OCI-LY7 (cell line): ENCODE measurements around the gene TANC1. TPM values are rescaled to one million over a fixed set of nuclear protein-coding genes. Genes with fewer than 3 reads are reported as not detected.

Experiments used
- BruUV-seq: library from RNA; stranded (reverse); fragments of 400-500 nt; replicated peaks from 2 replicates; lab custom pipeline; 2021; lab: Mats Ljungman, UMichigan
- CTCF ChIA-PET: fragments of 300-600 bp; sonication (Branson Sonifier 250); formaldehyde crosslinking; loops from one replicate; lab custom pipeline; 2022; ENCODE audit warnings: antibody characterized with exemption; ENCODE audit not compliant: unreplicated experiment; lab: Charles Lee
- POLR2A ChIA-PET: fragments of 300-600 bp; sonication (Branson Sonifier 250); formaldehyde crosslinking; loops from one replicate; lab custom pipeline; 2022; ENCODE audit warnings: antibody characterized with exemption; lab: Charles Lee
- DNase-seq: peaks from one replicate; pipeline ENCODE4 v3.0.0-alpha.2; 2015; ENCODE audit warnings: low spot score
- H2AFZ ChIP-seq: fragments of 200-600 bp; sonication (generic), shearing (Covaris generic); 2 replicates; pipeline ENCODE4 v1.6.1; 2014; ENCODE audit warnings: mild to moderate bottlenecking, antibody characterized with exemption, low read length, moderate library complexity
- H3K27ac ChIP-seq: fragments of 200-600 bp; sonication (generic); 2 replicates; pipeline ENCODE4 v1.5.1; 2014; ENCODE audit warnings: mixed run types, low read depth, mild to moderate bottlenecking, moderate library complexity, low read length, inconsistent platforms; ENCODE audit not compliant: poor library complexity, severe bottlenecking
- H3K36me3 ChIP-seq: fragments of 200-600 bp; sonication (generic); 2 replicates; pipeline ENCODE4 v1.6.1; 2014; ENCODE audit warnings: mild to moderate bottlenecking, antibody characterized with exemption, low read length, moderate library complexity, mixed read lengths; ENCODE audit not compliant: insufficient read depth
- H3K4me1 ChIP-seq: fragments of 200-600 bp; sonication (generic); 2 replicates; pipeline ENCODE4 v1.5.1; 2014; ENCODE audit warnings: mild to moderate bottlenecking, low read length; ENCODE audit not compliant: insufficient read depth, poor library complexity, severe bottlenecking
- H3K4me2 ChIP-seq: fragments of 200-600 bp; sonication (generic); 2 replicates; pipeline ENCODE4 v1.6.1; 2014; ENCODE audit warnings: mild to moderate bottlenecking, low read length
- H3K4me3 ChIP-seq: fragments of 200-600 bp; sonication (generic); 2 replicates; pipeline ENCODE4 v1.5.1; 2014; ENCODE audit warnings: mild to moderate bottlenecking, low read depth, low read length; ENCODE audit not compliant: poor library complexity, severe bottlenecking
- H3K79me2 ChIP-seq: fragments of 200-600 bp; sonication (generic); 2 replicates; pipeline ENCODE4 v1.6.1; 2016; ENCODE audit warnings: low read depth, mild to moderate bottlenecking, low read length, moderate library complexity, mixed read lengths; ENCODE audit not compliant: insufficient read depth
- H3K9me2 ChIP-seq: fragments of 200-600 bp; sonication (generic); 2 replicates; pipeline ENCODE4 v1.6.1; 2016; ENCODE audit warnings: mild to moderate bottlenecking, low read length, mixed read lengths; ENCODE audit not compliant: insufficient read depth
- H3K9me3 ChIP-seq: fragments of 200-600 bp; sonication (generic); 2 replicates; pipeline ENCODE4 v1.6.1; 2014; ENCODE audit warnings: mild to moderate bottlenecking, mixed run types, low read length, mixed read lengths
- H4K20me1 ChIP-seq: fragments of 200-600 bp; sonication (generic); 2 replicates; pipeline ENCODE4 v1.6.1; 2014; ENCODE audit warnings: mild to moderate bottlenecking, antibody characterized with exemption, low read length, moderate library complexity, mixed read lengths; ENCODE audit not compliant: insufficient read depth
- EZH2phosphoT487 ChIP-seq: fragments of 200-600 bp; sonication (generic); IDR thresholded peaks from 2 replicates; pipeline ENCODE4 v1.6.1; 2018; ENCODE audit warnings: low read depth, borderline replicate concordance, mild to moderate bottlenecking, mixed run types, antibody characterized with exemption, low read length, moderate library complexity, mixed read lengths
- intact Hi-C: fragments of 100-400 bp; cut with micrococcal nuclease; formaldehyde crosslinking; loops from one replicate; pipeline ENCODE4 v1.10.0; 2022; ENCODE audit not compliant: unreplicated experiment
- total RNA-seq, 2 experiments: library from RNA; depleted of rRNA in 1 of 2; stranded (reverse); fragments of >200 nt in 1 of 2; shearing (Covaris generic) in 1 of 2; gene quantifications; 2 replicates each; pipeline ENCODE4 v1.2.3, GENCODE V29; 2014 to 2022
- TF ChIP-seq, protein P1 (sequence below): fragments of 200-600 bp; sonication (generic); conservative IDR thresholded peaks from 2 replicates; pipeline ENCODE4 v1.5.1; 2014; ENCODE audit warnings: mild to moderate bottlenecking, antibody characterized with exemption, low read length, moderate library complexity, mixed read lengths

Gene TANC1
- total RNA-seq, 2 experiments from 2014 or later = 0.04 TPM; not detected in 1

GRCh38 chr2:159262226-159262625, 293.8 kb downstream of the TANC1 start:
- CTCF ChIA-PET = no interaction called here

DNA sequence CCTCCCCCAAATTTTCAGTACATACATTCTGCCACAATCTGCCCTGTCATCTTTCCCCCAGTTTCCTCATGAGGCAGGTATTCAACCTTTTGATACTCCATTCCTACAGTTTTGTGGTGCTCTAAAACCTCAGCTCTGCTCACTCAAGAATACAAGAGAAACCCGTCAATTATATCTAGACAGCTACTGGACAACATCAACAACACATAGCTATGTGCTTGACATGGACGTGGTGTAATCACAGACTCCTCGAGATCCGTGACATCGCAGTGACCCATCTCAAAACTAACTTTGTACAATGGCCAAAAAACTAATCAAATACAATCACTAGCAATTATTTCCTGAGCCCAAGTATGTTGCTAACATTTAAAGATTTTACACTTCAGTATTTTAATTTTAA, 294.5 kb downstream of the TANC1 start:
- intact Hi-C loops = no loop called here
- no peak for DNase-seq
- H3K9me2 ChIP-seq = no peaks in the 10 kb centered on the region
- H3K9me3 ChIP-seq = no peaks in the 10 kb centered on the region
- H3K4me2 ChIP-seq = no peak overlapping the region
- ChIA-PET POLR2A (interaction anchor here (0.7 kb wide), 1 partner anchor 342 kb away, joined by 4 read pairs; no protein-coding TSS in a partner anchor), CTCF (no interaction called here)
- no peaks in the 10 kb centered on the region for H4K20me1 ChIP-seq
- no peaks in the 10 kb centered on the region for H3K79me2 ChIP-seq
- H2AFZ ChIP-seq = no peak overlapping the region
- no TSS peak for BruUV-seq
- no peak overlapping the region for H3K27ac ChIP-seq
- H3K4me1 ChIP-seq = no peaks in the 10 kb centered on the region
- no peak overlapping the region for H3K4me3 ChIP-seq
- TF ChIP-seq, protein P1, sequence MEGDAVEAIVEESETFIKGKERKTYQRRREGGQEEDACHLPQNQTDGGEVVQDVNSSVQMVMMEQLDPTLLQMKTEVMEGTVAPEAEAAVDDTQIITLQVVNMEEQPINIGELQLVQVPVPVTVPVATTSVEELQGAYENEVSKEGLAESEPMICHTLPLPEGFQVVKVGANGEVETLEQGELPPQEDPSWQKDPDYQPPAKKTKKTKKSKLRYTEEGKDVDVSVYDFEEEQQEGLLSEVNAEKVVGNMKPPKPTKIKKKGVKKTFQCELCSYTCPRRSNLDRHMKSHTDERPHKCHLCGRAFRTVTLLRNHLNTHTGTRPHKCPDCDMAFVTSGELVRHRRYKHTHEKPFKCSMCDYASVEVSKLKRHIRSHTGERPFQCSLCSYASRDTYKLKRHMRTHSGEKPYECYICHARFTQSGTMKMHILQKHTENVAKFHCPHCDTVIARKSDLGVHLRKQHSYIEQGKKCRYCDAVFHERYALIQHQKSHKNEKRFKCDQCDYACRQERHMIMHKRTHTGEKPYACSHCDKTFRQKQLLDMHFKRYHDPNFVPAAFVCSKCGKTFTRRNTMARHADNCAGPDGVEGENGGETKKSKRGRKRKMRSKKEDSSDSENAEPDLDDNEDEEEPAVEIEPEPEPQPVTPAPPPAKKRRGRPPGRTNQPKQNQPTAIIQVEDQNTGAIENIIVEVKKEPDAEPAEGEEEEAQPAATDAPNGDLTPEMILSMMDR = no peak
- no peak for TF ChIP-seq EZH2phosphoT487
- H3K36me3 ChIP-seq = no peaks in the 10 kb centered on the region

More at GRCh38 chr2:159262226-159262625, 293.8 kb downstream of the TANC1 start:
- H3K4me1 ChIP-seq = no peaks in the 10 kb centered on the region
- H3K4me3 ChIP-seq = no peak overlapping the region
- no peak for TF ChIP-seq EZH2phosphoT487
- TF ChIP-seq, protein P1 = no peak
- H3K9me2 ChIP-seq = no peaks in the 10 kb centered on the region
- H2AFZ ChIP-seq = no peak overlapping the region
- no TSS peak for BruUV-seq
- H3K36me3 ChIP-seq = no peaks in the 10 kb centered on the region
- H3K4me2 ChIP-seq = no peak overlapping the region
- intact Hi-C loops = no loop called here
- H3K79me2 ChIP-seq = no peaks in the 10 kb centered on the region
- no peak overlapping the region for H3K27ac ChIP-seq
- no peaks in the 10 kb centered on the region for H3K9me3 ChIP-seq
- DNase-seq = no peak
- POLR2A ChIA-PET = interaction anchor here (0.6 kb wide), 1 partner anchor 18 kb away, joined by 3 read pairs; no protein-coding TSS in a partner anchor
- no peaks in the 10 kb centered on the region for H4K20me1 ChIP-seq

DNA sequence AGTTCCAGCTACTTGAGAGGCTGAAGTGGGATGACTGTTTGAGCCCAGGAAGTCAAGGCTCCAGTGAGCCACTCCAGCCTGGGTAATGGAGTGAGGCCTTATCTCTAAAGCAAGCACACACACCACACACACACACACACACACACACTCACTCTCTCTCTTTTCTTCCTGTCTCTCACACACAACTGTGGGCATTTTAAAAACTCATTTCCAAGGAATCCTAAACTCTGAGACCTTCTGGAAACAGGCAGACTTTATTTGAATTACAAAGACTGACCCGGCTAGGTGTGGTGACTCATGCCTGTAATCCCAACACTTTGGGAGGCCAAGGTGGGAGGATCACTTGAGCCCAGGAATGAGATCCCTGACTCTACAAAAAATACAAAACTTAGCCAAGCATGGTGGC, 296.7 kb downstream of the TANC1 start:
- CTCF ChIA-PET = no interaction called here
- no peak overlapping the region for H3K27ac ChIP-seq
- BruUV-seq = no TSS peak
- H3K36me3 ChIP-seq = no peaks in the 10 kb centered on the region
- no peaks in the 10 kb centered on the region for H4K20me1 ChIP-seq
- no peak for DNase-seq
- POLR2A ChIA-PET = interaction anchor here (0.7 kb wide), 1 partner anchor 68 kb away, joined by 4 read pairs; no protein-coding TSS in a partner anchor
- no peak overlapping the region for H2AFZ ChIP-seq
- H3K4me3 ChIP-seq = no peak overlapping the region
- TF ChIP-seq, protein P1 = no peak
- no peak for TF ChIP-seq EZH2phosphoT487
- H3K4me2 ChIP-seq = no peak overlapping the region
- intact Hi-C loops = no loop called here
- H3K9me2 ChIP-seq = 0 out of 2 replicates have a peak, but pooled peaks cover 3% of the 10 kb centered on the region
- H3K79me2 ChIP-seq = no peaks in the 10 kb centered on the region
- H3K4me1 ChIP-seq = no peaks in the 10 kb centered on the region
- no peaks in the 10 kb centered on the region for H3K9me3 ChIP-seq
